DND-41 (cell line): ENCODE data around the gene CHI3L2.

Experiments
- ATAC-seq: fragments of 200-7000 bp; cut with Tn5 transposase; 3 replicates; pipeline ENCODE4 v1.9.1; 2021; ENCODE audit warnings: low read depth; ENCODE audit not compliant: insufficient read depth
- DNase-seq: peaks from one replicate; pipeline ENCODE4 v3.0.0-alpha.2; 2020
- H2AFZ ChIP-seq: 2 replicates; pipeline ENCODE4 v1.6.0; 2012; ENCODE audit warnings: low read depth, low read length
- H3K27ac ChIP-seq: 2 replicates; pipeline ENCODE4 v1.5.1; 2012; ENCODE audit warnings: low read length, inconsistent platforms
- H3K27me3 ChIP-seq: fragments of 200-600 bp; sonication (generic); 2 replicates; pipeline ENCODE4 v1.6.0; 2012; ENCODE audit warnings: low read length, mild to moderate bottlenecking, inconsistent platforms; ENCODE audit not compliant: insufficient read depth, poor library complexity
- H3K36me3 ChIP-seq: 2 replicates; pipeline ENCODE4 v1.5.1; 2012; ENCODE audit warnings: low read length, inconsistent platforms; ENCODE audit not compliant: insufficient read depth
- H3K4me1 ChIP-seq: 2 replicates; pipeline ENCODE4 v1.5.1; 2012; ENCODE audit warnings: mild to moderate bottlenecking, low read length; ENCODE audit not compliant: insufficient read depth
- H3K4me2 ChIP-seq: 2 replicates; pipeline ENCODE4 v1.6.0; 2012; ENCODE audit warnings: mild to moderate bottlenecking, moderate library complexity, low read length, inconsistent platforms; ENCODE audit not compliant: insufficient read depth
- H3K4me3 ChIP-seq, 2 experiments: fragments of 200-600 bp in 1 of 2; shearing (Covaris generic) in 1 of 2; 2 replicates each; pipeline ENCODE4 v1.5.1; 2012 to 2016; ENCODE audit warnings: inconsistent platforms in 2 of 2, low read length in 2 of 2, mild to moderate bottlenecking in 2 of 2, low read depth in 1 of 2, moderate library complexity in 1 of 2
- H3K79me2 ChIP-seq: 2 replicates; pipeline ENCODE4 v1.6.0; 2012; ENCODE audit warnings: low read length, inconsistent platforms; ENCODE audit not compliant: insufficient read depth
- H3K9ac ChIP-seq: 2 replicates; pipeline ENCODE4 v1.6.0; 2012; ENCODE audit warnings: low read depth, mild to moderate bottlenecking, inconsistent platforms, low read length, moderate library complexity
- H3K9me3 ChIP-seq: 2 replicates; pipeline ENCODE4 v1.5.1; 2012; ENCODE audit warnings: low read length, moderate library complexity, mild to moderate bottlenecking, inconsistent platforms; ENCODE audit not compliant: insufficient read depth, severe bottlenecking
- H4K20me1 ChIP-seq: 2 replicates; pipeline ENCODE4 v1.6.0; 2012; ENCODE audit warnings: low read length; ENCODE audit not compliant: insufficient read depth
- CTCF ChIP-seq: IDR thresholded peaks from 2 replicates; pipeline ENCODE4 v1.5.1; 2012; ENCODE audit warnings: borderline replicate concordance, low read length, moderate library complexity, mild to moderate bottlenecking; ENCODE audit not compliant: poor library complexity, severe bottlenecking; ENCODE audit errors: extremely low read depth
- EZH2 ChIP-seq: IDR thresholded peaks from 3 replicates; pipeline ENCODE4 v1.6.1; 2012; ENCODE audit warnings: borderline replicate concordance, low read depth, mild to moderate bottlenecking, moderate library complexity, low read length, inconsistent platforms; ENCODE audit not compliant: severe bottlenecking

Gene CHI3L2

GRCh38 chr1:111290104-111290503 is 62.6 kb downstream of the CHI3L2 start:
- Histone ChIP-seq H3K4me2 (no peak overlapping the region), H3K36me3 (no peaks in the 10 kb centered on the region), H3K9ac (no peak overlapping the region), H2AFZ (no peak overlapping the region), H3K4me3 (no peak overlapping the region), H3K27me3 (no peaks in the 10 kb centered on the region), H3K27ac (no peak overlapping the region), H4K20me1 (no peaks in the 10 kb centered on the region), H3K9me3 (no peaks in the 10 kb centered on the region), H3K79me2 (no peaks in the 10 kb centered on the region), H3K4me1 (peaks cover 17% of the 10 kb centered on the region)
- no peak for TF ChIP-seq EZH2
- no peak for DNase-seq
- no peak for ATAC-seq

GRCh38 chr1:111290630-111291029 is 63.1 kb downstream of the CHI3L2 start, which contains the start of gene CHIA:
TSS of gene CHIA (plus strand) at chr1:111290851. CDS start at chr1:111310468, 19,617 bp downstream.
- Histone ChIP-seq H3K27ac (no peak within 1 kb of the TSS), H3K4me3 (no peak within 1 kb of the TSS), H3K4me1 (peaks cover 22% of the 10 kb centered on the region), H3K79me2 (no peaks in the 10 kb centered on the region), H3K4me2 (no peak within 1 kb of the TSS), H4K20me1 (no peaks in the 10 kb centered on the region), H3K9me3 (no peaks in the 10 kb centered on the region), H2AFZ (no peak within 1 kb of the TSS), H3K27me3 (no peaks in the 10 kb centered on the region), H3K36me3 (no peaks in the 10 kb centered on the region), H3K9ac (no peak within 1 kb of the TSS)
- DNase-seq, result no peak
- TF ChIP-seq CTCF (no peak), EZH2 (no peak)
- no peak for ATAC-seq
